Uterus (tissue), 4 donors: Measurements from ENCODE around the gene RUFY1. TPM values are rescaled to one million over a fixed set of nuclear protein-coding genes. Genes with fewer than 3 reads are reported as not detected.

Source experiments
- DNase-seq, 2 donors: peaks; one replicate each; pipeline ENCODE4 v3.0.0-alpha.2; 2019 to 2020
- H3K27ac ChIP-seq, 2 donors: fragments of 200-600 bp; sonication (generic); 1 replicate in 1 of 2; 2 replicates in 1 of 2; pipeline ENCODE4 v1.5.1; 2016 to 2018
- H3K27me3 ChIP-seq, 2 donors: fragments of 200-600 bp; sonication (generic); one replicate each; pipeline ENCODE4 v1.5.1; 2018 to 2019; ENCODE audit warnings: control low read depth in 1 of 2
- H3K36me3 ChIP-seq, 2 donors: fragments of 200-600 bp; sonication (generic); one replicate each; pipeline ENCODE4 v1.5.1; 2019; ENCODE audit warnings: control low read depth in 1 of 2
- H3K4me1 ChIP-seq, 2 donors: fragments of 200-600 bp; sonication (generic); one replicate each; pipeline ENCODE4 v1.5.1; 2018 to 2019; ENCODE audit warnings: control low read depth in 1 of 2
- H3K4me3 ChIP-seq, 2 donors: fragments of 200-600 bp; sonication (generic); 1 replicate in 1 of 2; 2 replicates in 1 of 2; pipeline ENCODE4 v1.5.1; 2018 to 2019; ENCODE audit warnings: mild to moderate bottlenecking in 1 of 2
- H3K9me3 ChIP-seq, 2 donors: fragments of 200-600 bp; sonication (generic); one replicate each; pipeline ENCODE4 v1.5.1; 2019; ENCODE audit warnings: control low read depth in 1 of 2
- CTCF ChIP-seq, 4 experiments: fragments of 200-600 bp in 2 of 4; fragments of 450-650 bp in 2 of 4; sonication (generic) in 2 of 4; IDR thresholded peaks; one replicate each; pipeline ENCODE4 v1.5.1; 2016 to 2019; ENCODE audit warnings: antibody characterized with exemption in 4 of 4, mild to moderate bottlenecking in 2 of 4, moderate library complexity in 1 of 4
- POLR2A ChIP-seq, 2 donors: fragments of 450-650 bp; IDR thresholded peaks; one replicate each; pipeline ENCODE4 v1.6.1; 2016; ENCODE audit warnings: antibody characterized with exemption in 2 of 2, mild to moderate bottlenecking in 1 of 2, moderate library complexity in 1 of 2
- intact Hi-C: fragments of 100-400 bp; cut with DNase I; formaldehyde crosslinking; loops from one replicate; pipeline ENCODE4 v1.15.1; 2023; ENCODE audit warnings: low total_unique reads
- total RNA-seq, 4 donors: library from RNA; depleted of rRNA in 3 of 4; stranded (reverse); fragments of >200 nt in 3 of 4; gene quantifications; one replicate each; pipeline versions ENCODE4 v1.1.0 to v1.2.4, GENCODE V29; 2014 to 2023
- donor health status: DM: yes; HTN: yes; CAD: no.

Gene RUFY1
- total RNA-seq, 4 donors from 2014 or later: 8.2 to 59.2 (median 42.1) TPM

GRCh38 chr5:179559284-179560252, 9.2 kb downstream of the RUFY1 start:
- no peaks in the 10 kb centered on the region for H3K27me3 ChIP-seq
- intact Hi-C loops: no loop called here
- TF ChIP-seq POLR2A (IDR thresholded peaks at IDR 0.05) (peak; percentile 95 to 98), CTCF (IDR thresholded peaks at IDR 0.05) (peak in 2 of 4 experiments; percentile 20 to 32)

GRCh38 chr5:179564526-179564925, 14.2 kb downstream of the RUFY1 start:
- DNase-seq: no peak
- no peaks in the 10 kb centered on the region for H3K36me3 ChIP-seq
- intact Hi-C loops: no loop called here
- H3K9me3 ChIP-seq: no peaks in the 10 kb centered on the region
- no peaks in the 10 kb centered on the region for H3K27me3 ChIP-seq
- no peak for TF ChIP-seq CTCF (IDR thresholded peaks at IDR 0.05)
- H3K4me3 ChIP-seq: no peak overlapping the region
- H3K4me1 ChIP-seq: no peaks in the 10 kb centered on the region
- no peak overlapping the region for H3K27ac ChIP-seq

More at GRCh38 chr5:179559284-179560252, 9.2 kb downstream of the RUFY1 start:
- peak overlapping the region; percentile 77 to 84 for H3K27ac ChIP-seq
- no peaks in the 10 kb centered on the region for H3K9me3 ChIP-seq
- peak overlapping the region; percentile 50 to 70 for H3K4me3 ChIP-seq
- no peaks in the 10 kb centered on the region for H3K36me3 ChIP-seq
- peak; percentile 97 to 98 for DNase-seq
- H3K4me1 ChIP-seq: no peaks in the 10 kb centered on the region

- TF ChIP-seq CTCF (IDR thresholded peaks at IDR 0.05) (no peak), POLR2A (IDR thresholded peaks at IDR 0.05) (no peak)
- Histone ChIP-seq H3K36me3 (peaks cover 0 to 3% of the 10 kb centered on the region in 2 donors), H3K27me3 (no peaks in the 10 kb centered on the region), H3K4me1 (no peaks in the 10 kb centered on the region), H3K4me3 (no peak overlapping the region), H3K9me3 (no peaks in the 10 kb centered on the region), H3K27ac (no peak overlapping the region)
- intact Hi-C loops: no loop called here
- no peak for DNase-seq
These were observed 18.4 kb downstream of the RUFY1 start for GRCh38 chr5:179568721-179569120.

GRCh38 chr5:179572386-179572785, 22.0 kb downstream of the RUFY1 start:
- Histone ChIP-seq H3K4me1 (no peaks in the 10 kb centered on the region), H3K4me3 (no peak overlapping the region), H3K9me3 (no peaks in the 10 kb centered on the region), H3K36me3 (peaks cover 0 to 3% of the 10 kb centered on the region in 2 donors), H3K27ac (no peak overlapping the region), H3K27me3 (no peaks in the 10 kb centered on the region)
- TF ChIP-seq POLR2A (IDR thresholded peaks at IDR 0.05): no peak
- TF ChIP-seq CTCF (IDR thresholded peaks at IDR 0.05): no peak
- DNase-seq: no peak
- intact Hi-C loops: no loop called here

GRCh38 chr5:179577286-179577960, 27.1 kb downstream of the RUFY1 start:
- no peak for DNase-seq
- TF ChIP-seq POLR2A (IDR thresholded peaks at IDR 0.05) (no peak), CTCF (IDR thresholded peaks at IDR 0.05) (no peak)
- Histone ChIP-seq H3K27me3 (no peaks in the 10 kb centered on the region), H3K4me1 (no peaks in the 10 kb centered on the region), H3K27ac (no peak overlapping the region), H3K36me3 (peaks cover 0 to 3% of the 10 kb centered on the region in 2 donors), H3K4me3 (no peak overlapping the region), H3K9me3 (no peaks in the 10 kb centered on the region)
- intact Hi-C loops: no loop called here
